ENCODE measurements around the gene STING1. TPM values are rescaled to one million over a fixed set of nuclear protein-coding genes. Genes with fewer than 3 reads are reported as not detected.
"Not testable (repeated sequence)": the region's sequence is repeated elsewhere in the genome, so short reads cannot be mapped to it uniquely, and the experiment has no call there.

The STING1 gene
- total and polyA plus RNA-seq, 10 of the 15 experiments (the other 5 are each of a cell fraction or from before 2014, with no cell fraction given) = 10.1 to 56.1 (median 41.0) TPM

DNA sequence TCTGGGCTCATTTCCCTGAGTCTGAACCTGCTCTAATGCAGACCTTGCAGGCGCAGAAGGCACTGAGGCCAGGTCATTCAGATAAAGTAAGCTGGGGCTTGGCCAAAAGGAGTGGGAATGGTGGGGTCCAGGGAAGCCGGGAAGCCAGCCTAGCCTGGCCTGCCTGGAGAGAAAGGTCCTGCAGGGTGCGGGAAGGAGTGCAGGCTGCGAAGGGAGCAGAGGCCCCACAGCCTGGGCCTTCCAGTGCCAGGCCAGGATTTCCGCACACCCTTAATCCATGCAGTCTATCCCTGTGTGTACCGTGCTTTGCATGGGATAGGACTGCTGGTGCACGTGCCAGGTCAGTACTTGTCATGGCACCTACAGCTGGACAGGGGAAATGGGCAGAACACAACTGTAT is 3.6 kb upstream of the STING1 start (continued):
- TF ChIP-seq, protein P1, sequence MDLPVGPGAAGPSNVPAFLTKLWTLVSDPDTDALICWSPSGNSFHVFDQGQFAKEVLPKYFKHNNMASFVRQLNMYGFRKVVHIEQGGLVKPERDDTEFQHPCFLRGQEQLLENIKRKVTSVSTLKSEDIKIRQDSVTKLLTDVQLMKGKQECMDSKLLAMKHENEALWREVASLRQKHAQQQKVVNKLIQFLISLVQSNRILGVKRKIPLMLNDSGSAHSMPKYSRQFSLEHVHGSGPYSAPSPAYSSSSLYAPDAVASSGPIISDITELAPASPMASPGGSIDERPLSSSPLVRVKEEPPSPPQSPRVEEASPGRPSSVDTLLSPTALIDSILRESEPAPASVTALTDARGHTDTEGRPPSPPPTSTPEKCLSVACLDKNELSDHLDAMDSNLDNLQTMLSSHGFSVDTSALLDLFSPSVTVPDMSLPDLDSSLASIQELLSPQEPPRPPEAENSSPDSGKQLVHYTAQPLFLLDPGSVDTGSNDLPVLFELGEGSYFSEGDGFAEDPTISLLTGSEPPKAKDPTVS (IDR thresholded peaks at IDR 0.05; ENCODE audit: low read depth, low read length) = no peak
- no peak for TF ChIP-seq TCF3 (IDR thresholded peaks at IDR 0.05; ENCODE audit: borderline replicate concordance, insufficient read depth, low read depth, low read length)
- no peak for TF ChIP-seq RAD21 (IDR thresholded peaks at IDR 0.05; ENCODE audit: insufficient read depth, low read depth, low read length)
- TF ChIP-seq SMAD1 (IDR thresholded peaks at IDR 0.05; ENCODE audit: low read depth, partially characterized antibody) = no peak

DNA sequence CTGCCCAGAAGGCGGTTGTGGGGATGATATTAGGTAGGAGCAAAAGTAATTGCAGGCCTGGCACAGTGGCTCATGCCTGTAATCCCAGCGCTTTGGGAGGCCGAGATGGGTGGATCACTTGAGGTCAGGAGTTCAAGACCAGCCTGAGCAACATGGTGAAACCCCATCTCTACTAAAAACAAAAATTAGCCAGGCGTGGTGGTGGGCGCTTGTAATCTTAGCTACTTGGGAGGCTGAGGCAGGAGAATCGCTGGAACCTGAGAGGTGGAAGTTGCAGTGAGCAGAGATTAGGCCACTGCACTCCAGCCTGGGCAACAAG is 291 bp upstream of the STING1 start:
- H2AFZ ChIP-seq (ENCODE audit: control insufficient read depth, low read depth, low read length) = peak overlapping the region; percentile 83
- H4K20me1 ChIP-seq (ENCODE audit: control insufficient read depth, insufficient read depth) = not testable (repeated sequence)

More for the DNA sequence above, 291 bp upstream of the STING1 start:
- DNase-seq (ENCODE audit: low read depth, low spot score); H3K36me3 ChIP-seq (ENCODE audit: control insufficient read depth in 2 of 2, insufficient read depth in 2 of 2, low read length in 1 of 2); H3K79me2 ChIP-seq (ENCODE audit: control insufficient read depth, insufficient read depth, low read length); H3K27me3 ChIP-seq (replicated peaks in 1 of 2; ENCODE audit: control insufficient read depth in 2 of 2, insufficient read depth in 2 of 2, low read length in 1 of 2); BruUV-seq (replicated peaks); ATAC-seq; H3K9me3 ChIP-seq (replicated peaks; ENCODE audit: control insufficient read depth, insufficient read depth, low read length); in situ Hi-C loops (cut with MboI); FAIRE-seq: not testable (repeated sequence)
- Histone ChIP-seq H3K4me3 (peak overlapping the region; percentile 59), H3K4me2 (ENCODE audit: control insufficient read depth, insufficient read depth) (peak overlapping the region; percentile 94), H3K27ac (ENCODE audit: control insufficient read depth, insufficient read depth) (peak overlapping the region; percentile 91), H3K9ac (ENCODE audit: control insufficient read depth, insufficient read depth, low read length) (peak overlapping the region; percentile 81), H3K4me1 (ENCODE audit: control insufficient read depth, insufficient read depth, low read length) (peaks cover 27% of the 10 kb centered on the region)
- 68% methylated on average over 6 of the region's 6 CpGs for WGBS (ENCODE audit: insufficient coverage, insufficient replicate concordance, low lambda C conversion rate, missing lambda C conversion rate)
- intact Hi-C loops (cut with micrococcal nuclease; ENCODE audit: unreplicated experiment) = loop anchor here (1.0 kb wide), 1 partner anchor 25 kb away; no protein-coding TSS in a partner anchor
- POLR2A ChIA-PET = interaction anchor here (1.1 to 2.0 kb wide), 7 partner anchors 14 to 216 kb away, joined by 3 to 10 read pairs (median 4); partner anchors contain the start of genes DNAJC18 and ECSCR
- SMC1A ChIA-PET (ENCODE audit: uncharacterized antibody, unreplicated experiment) = interaction anchor here (0.7 to 3.1 kb wide), 17 partner anchors 9 to 215 kb away, joined by 3 to 25 read pairs (median 5); partner anchors contain the start of genes DNAJC18 and SMIM33
- CTCF ChIA-PET = interaction anchor here (0.8 to 4.5 kb wide), 13 partner anchors 10 to 96 kb away, joined by 3 to 32 read pairs (median 5); partner anchors contain the start of gene DNAJC18
- TF ChIP-seq, protein P2, sequence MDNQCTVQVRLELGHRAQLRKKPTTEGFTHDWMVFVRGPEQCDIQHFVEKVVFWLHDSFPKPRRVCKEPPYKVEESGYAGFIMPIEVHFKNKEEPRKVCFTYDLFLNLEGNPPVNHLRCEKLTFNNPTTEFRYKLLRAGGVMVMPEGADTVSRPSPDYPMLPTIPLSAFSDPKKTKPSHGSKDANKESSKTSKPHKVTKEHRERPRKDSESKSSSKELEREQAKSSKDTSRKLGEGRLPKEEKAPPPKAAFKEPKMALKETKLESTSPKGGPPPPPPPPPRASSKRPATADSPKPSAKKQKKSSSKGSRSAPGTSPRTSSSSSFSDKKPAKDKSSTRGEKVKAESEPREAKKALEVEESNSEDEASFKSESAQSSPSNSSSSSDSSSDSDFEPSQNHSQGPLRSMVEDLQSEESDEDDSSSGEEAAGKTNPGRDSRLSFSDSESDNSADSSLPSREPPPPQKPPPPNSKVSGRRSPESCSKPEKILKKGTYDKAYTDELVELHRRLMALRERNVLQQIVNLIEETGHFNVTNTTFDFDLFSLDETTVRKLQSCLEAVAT (IDR thresholded peaks at IDR 0.05) = 0 out of 2 replicates have a peak, but pooled peaks have one; percentile 4
- RAD21 ChIA-PET (ENCODE audit: unreplicated experiment) = interaction anchor here (1.0 to 3.0 kb wide), 12 partner anchors 11 to 232 kb away, joined by 3 to 32 read pairs (median 7); partner anchors contain the start of gene DNAJC18

Measured in GM12878 (cell line).